ENCODE measurements around the gene TDRD12.
"Not testable (repeated sequence)": the region's sequence is repeated elsewhere in the genome, so short reads cannot be mapped to it uniquely, and the experiment has no call there.

DNA sequence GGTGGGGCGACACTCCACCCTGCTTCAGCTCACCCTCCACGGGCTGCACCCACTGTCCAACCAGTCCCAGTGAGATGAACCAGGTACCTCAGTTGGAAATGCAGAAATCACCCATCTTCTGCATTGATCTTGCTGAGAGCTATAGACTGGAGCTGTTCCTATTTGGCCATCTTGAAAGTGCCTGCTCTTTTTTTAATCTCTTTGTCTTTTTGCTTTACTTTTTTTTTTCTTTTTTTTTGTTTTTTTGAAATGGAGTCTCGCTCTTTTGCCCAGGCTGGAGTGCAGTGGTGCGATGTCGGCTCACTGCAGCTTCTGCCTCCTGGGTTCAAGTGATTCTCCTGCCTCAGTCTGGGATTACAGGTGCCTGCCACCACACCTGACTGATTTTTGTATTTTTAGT, 68.3 kb downstream of the TDRD12 start:
- TF ChIP-seq, protein P1, sequence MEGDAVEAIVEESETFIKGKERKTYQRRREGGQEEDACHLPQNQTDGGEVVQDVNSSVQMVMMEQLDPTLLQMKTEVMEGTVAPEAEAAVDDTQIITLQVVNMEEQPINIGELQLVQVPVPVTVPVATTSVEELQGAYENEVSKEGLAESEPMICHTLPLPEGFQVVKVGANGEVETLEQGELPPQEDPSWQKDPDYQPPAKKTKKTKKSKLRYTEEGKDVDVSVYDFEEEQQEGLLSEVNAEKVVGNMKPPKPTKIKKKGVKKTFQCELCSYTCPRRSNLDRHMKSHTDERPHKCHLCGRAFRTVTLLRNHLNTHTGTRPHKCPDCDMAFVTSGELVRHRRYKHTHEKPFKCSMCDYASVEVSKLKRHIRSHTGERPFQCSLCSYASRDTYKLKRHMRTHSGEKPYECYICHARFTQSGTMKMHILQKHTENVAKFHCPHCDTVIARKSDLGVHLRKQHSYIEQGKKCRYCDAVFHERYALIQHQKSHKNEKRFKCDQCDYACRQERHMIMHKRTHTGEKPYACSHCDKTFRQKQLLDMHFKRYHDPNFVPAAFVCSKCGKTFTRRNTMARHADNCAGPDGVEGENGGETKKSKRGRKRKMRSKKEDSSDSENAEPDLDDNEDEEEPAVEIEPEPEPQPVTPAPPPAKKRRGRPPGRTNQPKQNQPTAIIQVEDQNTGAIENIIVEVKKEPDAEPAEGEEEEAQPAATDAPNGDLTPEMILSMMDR (IDR thresholded peaks at IDR 0.05; ENCODE audit: insufficient read depth, low read length, poor library complexity, severe bottlenecking) = not testable (repeated sequence)
- TF ChIP-seq EZH2phosphoT487 (conservative IDR thresholded peaks at IDR 0.05; ENCODE audit: low read length) = not testable (repeated sequence)

All from SU-DHL-6 (cell line).